ENCODE results near the gene INTS15. TPM values are rescaled to one million over a fixed set of nuclear protein-coding genes. Genes with fewer than 3 reads are reported as not detected.

The INTS15 gene
- polyA plus RNA-seq, 1 of the 3 experiments (the other 2 are of a cell fraction) = 39.1 TPM

DNA sequence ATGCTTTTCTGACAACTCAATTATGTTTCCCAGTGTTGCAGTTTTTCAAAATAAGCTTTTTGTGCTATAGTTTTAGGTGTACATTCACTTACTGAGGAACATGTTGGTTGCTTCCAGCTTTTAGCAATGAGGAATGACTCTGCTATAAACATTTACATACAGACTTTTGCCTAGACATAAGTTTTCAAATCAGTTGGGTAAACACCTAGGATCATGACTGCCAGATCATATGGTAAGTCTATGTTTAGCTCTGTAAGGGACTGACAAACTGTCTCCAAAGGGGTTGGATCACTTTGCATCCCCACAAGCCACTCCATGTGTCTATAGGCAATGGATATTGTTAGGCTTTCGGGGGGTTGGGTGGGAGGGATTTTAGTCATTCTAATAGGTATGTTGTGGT lies 27.7 kb upstream of the INTS15 start:
- TF ChIP-seq CTCF (IDR thresholded peaks at IDR 0.05) = no peak
- 72% methylated on average over 1 of the region's 1 CpG for WGBS (ENCODE audit: low lambda C conversion rate)
- no peak overlapping the region for H3K9ac ChIP-seq
- ChIA-PET POLR2A (no interaction called here), CTCF (interaction anchor here (1.1 to 5.0 kb wide), 5 partner anchors 9 to 46 kb away, joined by 3 to 76 read pairs (median 3); partner anchors contain the start of gene INTS15)
- no peak overlapping the region for H3K4me2 ChIP-seq
- H3K9me3 ChIP-seq = no peaks in the 10 kb centered on the region
- no peak overlapping the region for H3K27ac ChIP-seq (ENCODE audit: low read depth in 2 of 2, low read length in 1 of 2)
- H3K4me1 ChIP-seq (ENCODE audit: control insufficient read depth in 1 of 2, insufficient read depth in 2 of 2, low read depth in 1 of 2, low read length in 1 of 2) = no peaks in the 10 kb centered on the region
- H3K79me2 ChIP-seq (ENCODE audit: insufficient read depth) = no peaks in the 10 kb centered on the region
- no peak overlapping the region for H2AFZ ChIP-seq (ENCODE audit: low read depth)
- no peak overlapping the region for H3K4me3 ChIP-seq (ENCODE audit: low read depth in 2 of 2, low read length in 1 of 2)
- peaks cover 14% of the 10 kb centered on the region; the same call in 1 of the 2 replicates for H3K27me3 ChIP-seq (ENCODE audit: insufficient read depth)
- no peaks in the 10 kb centered on the region for H3K9me2 ChIP-seq
- H3F3A ChIP-seq (replicated peaks; ENCODE audit: insufficient read depth) = no peaks in the 10 kb centered on the region
- no peaks in the 10 kb centered on the region for H4K20me1 ChIP-seq (ENCODE audit: insufficient read depth)
- DNase-seq = no peak
- no peaks in the 10 kb centered on the region for H3K36me3 ChIP-seq (replicated peaks in 1 of 2; ENCODE audit: control insufficient read depth in 1 of 2, insufficient read depth in 2 of 2, low read length in 1 of 2)

- Histone ChIP-seq H3K9ac (no peak overlapping the region), H3K27ac (ENCODE audit: low read depth in 2 of 2, low read length in 1 of 2) (no peak overlapping the region), H4K20me1 (ENCODE audit: insufficient read depth) (no peaks in the 10 kb centered on the region), H3K79me2 (ENCODE audit: insufficient read depth) (no peaks in the 10 kb centered on the region), H3K36me3 (replicated peaks in 1 of 2; ENCODE audit: control insufficient read depth in 1 of 2, insufficient read depth in 2 of 2, low read length in 1 of 2) (no peaks in the 10 kb centered on the region), H3K9me3 (no peaks in the 10 kb centered on the region), H3K4me2 (no peak overlapping the region), H3K9me2 (no peaks in the 10 kb centered on the region), H2AFZ (ENCODE audit: low read depth) (no peak overlapping the region), H3F3A (replicated peaks; ENCODE audit: insufficient read depth) (no peaks in the 10 kb centered on the region), H3K4me3 (ENCODE audit: low read depth in 2 of 2, low read length in 1 of 2) (no peak overlapping the region), H3K4me1 (ENCODE audit: control insufficient read depth in 1 of 2, insufficient read depth in 2 of 2, low read depth in 1 of 2, low read length in 1 of 2) (no peaks in the 10 kb centered on the region), H3K27me3 (ENCODE audit: insufficient read depth) (peaks cover 21% of the 10 kb centered on the region; the same call in 1 of the 2 replicates)
- TF ChIP-seq GABPA (IDR thresholded peaks at IDR 0.05; ENCODE audit: low read depth) (no peak), NFIC (IDR thresholded peaks at IDR 0.05; ENCODE audit: borderline replicate concordance) (no peak), CTCF (IDR thresholded peaks at IDR 0.05) (no peak), RFX5 (IDR thresholded peaks at IDR 0.05; ENCODE audit: low read length) (no peak), FOSL2 (IDR thresholded peaks at IDR 0.05; ENCODE audit: borderline replicate concordance, low read depth) (no peak), TEAD4 (IDR thresholded peaks at IDR 0.05; ENCODE audit: borderline replicate concordance, insufficient read depth) (no peak), ZBTB33 (IDR thresholded peaks at IDR 0.05; ENCODE audit: borderline replicate concordance, low read depth) (no peak), SIN3A (IDR thresholded peaks at IDR 0.05; ENCODE audit: borderline replicate concordance, low read depth, low read length) (no peak), YY1 (IDR thresholded peaks at IDR 0.05; ENCODE audit: low read depth) (no peak), REST (IDR thresholded peaks at IDR 0.05; ENCODE audit: low read depth, low read length) (no peak)
- TF ChIP-seq, protein P1, sequence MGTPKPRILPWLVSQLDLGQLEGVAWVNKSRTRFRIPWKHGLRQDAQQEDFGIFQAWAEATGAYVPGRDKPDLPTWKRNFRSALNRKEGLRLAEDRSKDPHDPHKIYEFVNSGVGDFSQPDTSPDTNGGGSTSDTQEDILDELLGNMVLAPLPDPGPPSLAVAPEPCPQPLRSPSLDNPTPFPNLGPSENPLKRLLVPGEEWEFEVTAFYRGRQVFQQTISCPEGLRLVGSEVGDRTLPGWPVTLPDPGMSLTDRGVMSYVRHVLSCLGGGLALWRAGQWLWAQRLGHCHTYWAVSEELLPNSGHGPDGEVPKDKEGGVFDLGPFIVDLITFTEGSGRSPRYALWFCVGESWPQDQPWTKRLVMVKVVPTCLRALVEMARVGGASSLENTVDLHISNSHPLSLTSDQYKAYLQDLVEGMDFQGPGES (IDR thresholded peaks at IDR 0.05; ENCODE audit: low read depth, low read length) = no peak
- ChIA-PET POLR2A (no interaction called here), CTCF (interaction anchor here (1.1 to 2.2 kb wide), 2 partner anchors 26 to 48 kb away, joined by 5 to 6 read pairs; partner anchors contain the start of gene INTS15)
- DNase-seq = no peak
- WGBS (ENCODE audit: low lambda C conversion rate) = 55% methylated on average over 12 of the region's 12 CpGs
Measured at GRCh38 chr7:6563936-6564770, 25.7 kb upstream of the INTS15 start.
